GM21825 (cell line): ENCODE results near the gene TDRD7.
"Not testable (repeated sequence)": the region's sequence is repeated elsewhere in the genome, so short reads cannot be mapped to it uniquely, and the experiment has no call there.

Source experiments
- ATAC-seq: cut with Tn5 transposase; IDR thresholded peaks from one replicate; pipeline ENCODE4 v1.9.1; 2021; ENCODE audit warnings: mild to moderate bottlenecking, moderate library complexity; ENCODE audit not compliant: unreplicated experiment

The TDRD7 gene

GRCh38 chr9:97425336-97425972 lies 13.6 kb downstream of the TDRD7 start:
- ATAC-seq, result no peak

- ATAC-seq, result no peak
These were observed 14.1 kb downstream of the TDRD7 start for GRCh38 chr9:97425973-97426336.

GRCh38 chr9:97427885-97428284 lies 16.0 kb downstream of the TDRD7 start:
- ATAC-seq, result no peak

- no peak for ATAC-seq
These were observed 18.6 kb downstream of the TDRD7 start for GRCh38 chr9:97430316-97431043.

- ATAC-seq, result no peak
These were observed 19.1 kb downstream of the TDRD7 start for GRCh38 chr9:97431044-97431441.

- no peak for ATAC-seq
These were observed 19.8 kb downstream of the TDRD7 start for GRCh38 chr9:97431549-97432143.

- no peak for ATAC-seq
These were observed 25.2 kb downstream of the TDRD7 start for GRCh38 chr9:97437051-97437600.

DNA sequence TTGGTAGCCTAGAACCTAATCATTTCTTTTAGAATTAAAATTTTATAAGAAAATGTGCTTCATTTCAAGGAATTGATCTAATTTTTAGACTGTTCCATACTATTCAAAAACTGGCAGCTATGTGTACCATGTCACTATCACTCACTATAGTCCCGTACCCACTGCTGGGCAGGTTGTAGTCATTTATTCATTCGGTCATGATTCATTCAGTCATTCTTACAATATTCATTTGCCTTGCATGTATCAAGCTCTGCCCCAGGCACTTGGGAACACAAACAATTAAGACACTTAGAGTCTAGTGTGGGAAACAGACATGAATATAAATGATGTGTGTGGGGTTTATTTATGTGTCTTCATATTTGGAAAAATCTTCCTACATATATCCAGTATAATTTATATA lies 26.4 kb downstream of the TDRD7 start:
- ATAC-seq, result no peak

- no peak for ATAC-seq
These were observed 26.8 kb downstream of the TDRD7 start for GRCh38 chr9:97438666-97439065.

- no peak for ATAC-seq
These were observed 28.3 kb downstream of the TDRD7 start for GRCh38 chr9:97440160-97440559.

- no peak for ATAC-seq
These were observed 29.8 kb downstream of the TDRD7 start for GRCh38 chr9:97441729-97442128.

DNA sequence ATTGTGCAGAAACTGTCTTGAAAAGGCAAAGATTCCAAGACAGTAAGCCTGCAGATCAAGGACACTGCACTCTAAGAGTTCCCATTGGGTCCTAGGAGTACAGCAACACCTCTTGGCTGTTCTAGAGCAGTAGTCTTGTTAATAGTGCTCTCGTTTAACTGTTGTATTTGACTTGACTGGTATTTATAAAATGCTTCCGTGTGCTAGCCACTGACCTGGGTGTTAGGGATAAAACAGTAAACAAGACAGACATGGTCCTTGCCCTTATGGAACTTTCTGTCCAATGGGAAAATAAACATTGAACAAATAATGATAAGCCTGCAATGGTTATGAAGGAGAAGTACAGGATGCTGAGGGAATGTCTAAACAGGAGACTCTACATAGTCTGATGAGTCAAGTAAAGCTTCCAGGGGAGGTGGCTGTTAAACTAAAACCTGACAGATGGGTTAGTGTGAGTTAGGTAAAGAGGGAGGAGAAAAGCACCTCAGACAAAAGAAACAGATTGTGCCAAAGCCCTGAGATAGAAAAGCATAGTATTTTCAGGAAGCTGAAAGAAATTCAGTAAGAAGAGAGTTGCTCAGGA lies 33.3 kb downstream of the TDRD7 start:
- ATAC-seq, result no peak

GRCh38 chr9:97447001-97447400 lies 35.1 kb downstream of the TDRD7 start:
- ATAC-seq, result no peak

- ATAC-seq, result not testable (repeated sequence)
These were observed 41.7 kb downstream of the TDRD7 start for GRCh38 chr9:97453573-97453972.

DNA sequence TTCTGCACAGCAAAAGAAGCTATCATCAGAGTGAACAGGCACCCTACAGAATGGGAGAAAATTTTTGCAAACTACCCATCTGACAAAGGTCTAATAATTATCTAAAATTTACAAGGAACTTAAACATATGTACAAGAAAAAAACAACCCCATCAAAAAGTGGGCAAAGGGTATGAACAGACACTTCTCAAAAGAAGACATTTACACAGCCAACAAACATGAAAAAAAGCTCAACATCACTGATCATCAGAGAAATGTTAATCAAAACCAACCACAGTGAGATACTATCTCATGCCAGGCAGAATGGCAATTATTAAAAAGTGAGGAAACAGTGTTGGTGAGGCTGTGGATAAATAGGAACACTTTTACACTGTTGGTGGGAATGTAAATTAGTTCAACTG lies 44.9 kb downstream of the TDRD7 start:
- ATAC-seq, result not testable (repeated sequence)

- ATAC-seq, result no peak
These were observed 47.4 kb downstream of the TDRD7 start for GRCh38 chr9:97459326-97459725.

GRCh38 chr9:97462159-97462558 lies 50.3 kb downstream of the TDRD7 start:
- no peak for ATAC-seq

DNA sequence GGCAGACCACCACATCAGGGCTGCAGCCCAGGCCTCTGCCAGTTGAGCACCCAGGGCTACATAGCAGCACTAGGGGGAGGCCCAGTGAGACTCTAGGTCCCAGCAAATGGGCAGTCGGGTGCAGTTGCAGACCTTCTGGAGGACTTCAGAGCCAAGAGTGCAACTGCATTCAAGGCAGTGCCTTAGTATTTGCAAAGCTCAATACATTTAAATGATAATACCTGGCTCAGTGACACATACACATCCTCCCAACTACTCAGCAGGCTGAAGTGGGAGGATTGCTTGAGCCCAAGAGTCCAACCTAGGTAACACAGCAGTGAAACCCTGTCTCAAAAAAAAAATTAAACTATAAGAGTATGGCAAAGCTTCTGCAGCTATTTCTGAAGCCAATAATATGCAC lies 51.0 kb downstream of the TDRD7 start:
- ATAC-seq, result no peak

DNA sequence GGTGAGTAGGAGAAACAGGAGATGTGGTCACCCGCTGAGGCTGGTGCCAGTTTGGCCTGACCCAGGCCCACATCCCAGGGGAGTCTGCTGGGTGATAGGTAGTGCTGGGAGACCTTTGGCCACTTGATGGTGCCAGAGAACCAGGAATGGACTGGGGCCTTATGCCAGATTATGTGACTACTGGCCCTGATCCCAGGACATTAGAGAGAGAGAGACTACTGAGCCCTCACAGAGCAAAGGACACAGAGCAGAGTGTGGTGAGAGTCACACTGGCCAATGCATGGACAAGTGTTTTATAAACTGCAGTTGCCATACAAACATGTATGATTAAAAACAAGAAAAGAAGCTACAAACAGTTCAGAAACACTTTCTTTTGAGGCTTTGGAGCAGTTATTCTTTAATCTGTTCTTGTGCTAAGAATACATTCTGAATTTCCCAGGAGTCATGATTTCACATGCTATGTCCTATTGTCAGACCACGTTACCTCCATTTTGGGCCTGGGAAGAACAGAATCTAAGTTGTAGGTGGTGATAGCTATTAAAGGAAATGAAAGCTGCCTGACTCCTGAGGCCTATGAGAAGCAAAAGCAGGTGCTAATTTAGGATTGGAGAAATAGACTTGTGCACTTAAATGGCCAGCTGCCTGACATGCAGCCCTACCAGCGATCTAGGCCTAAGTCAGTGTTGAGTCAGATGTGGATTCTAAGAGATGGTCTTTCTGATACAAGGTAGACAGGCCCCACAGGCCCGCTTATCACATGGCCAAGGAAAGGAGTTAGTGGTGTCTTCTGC lies 57.0 kb downstream of the TDRD7 start:
- ATAC-seq, result peak; percentile 71

DNA sequence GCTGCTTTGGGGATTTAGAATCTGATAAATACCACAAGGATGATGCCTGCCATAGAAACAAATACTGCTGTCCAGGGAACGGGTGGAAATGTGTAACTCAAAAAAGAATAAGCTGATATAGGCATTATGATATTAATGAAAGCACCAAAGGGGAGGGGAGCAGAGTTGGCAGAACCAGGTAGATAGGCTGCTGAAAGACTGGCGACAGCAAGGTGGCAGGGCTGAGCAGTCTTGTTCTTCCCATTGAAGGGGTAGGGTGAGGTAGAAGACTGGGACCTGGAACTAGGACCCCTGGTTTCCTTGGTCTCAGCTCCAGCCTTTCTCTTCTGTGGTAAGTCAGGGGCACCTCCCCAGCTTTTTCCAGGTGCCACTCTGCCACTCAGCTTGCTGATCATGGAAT lies 58.2 kb downstream of the TDRD7 start:
- no peak for ATAC-seq

- no peak for ATAC-seq
These were observed 61.8 kb downstream of the TDRD7 start for GRCh38 chr9:97473717-97474116.
